Measurements from ENCODE around the gene ATP1A4. TPM values are rescaled to one million over a fixed set of nuclear protein-coding genes. Genes with fewer than 3 reads are reported as not detected.
"Not testable (repeated sequence)": the region's sequence is repeated elsewhere in the genome, so short reads cannot be mapped to it uniquely, and the experiment has no call there.

ATP1A4 gene
- total and polyA plus RNA-seq, 2 experiments from 2014 or later, result not detected

DNA sequence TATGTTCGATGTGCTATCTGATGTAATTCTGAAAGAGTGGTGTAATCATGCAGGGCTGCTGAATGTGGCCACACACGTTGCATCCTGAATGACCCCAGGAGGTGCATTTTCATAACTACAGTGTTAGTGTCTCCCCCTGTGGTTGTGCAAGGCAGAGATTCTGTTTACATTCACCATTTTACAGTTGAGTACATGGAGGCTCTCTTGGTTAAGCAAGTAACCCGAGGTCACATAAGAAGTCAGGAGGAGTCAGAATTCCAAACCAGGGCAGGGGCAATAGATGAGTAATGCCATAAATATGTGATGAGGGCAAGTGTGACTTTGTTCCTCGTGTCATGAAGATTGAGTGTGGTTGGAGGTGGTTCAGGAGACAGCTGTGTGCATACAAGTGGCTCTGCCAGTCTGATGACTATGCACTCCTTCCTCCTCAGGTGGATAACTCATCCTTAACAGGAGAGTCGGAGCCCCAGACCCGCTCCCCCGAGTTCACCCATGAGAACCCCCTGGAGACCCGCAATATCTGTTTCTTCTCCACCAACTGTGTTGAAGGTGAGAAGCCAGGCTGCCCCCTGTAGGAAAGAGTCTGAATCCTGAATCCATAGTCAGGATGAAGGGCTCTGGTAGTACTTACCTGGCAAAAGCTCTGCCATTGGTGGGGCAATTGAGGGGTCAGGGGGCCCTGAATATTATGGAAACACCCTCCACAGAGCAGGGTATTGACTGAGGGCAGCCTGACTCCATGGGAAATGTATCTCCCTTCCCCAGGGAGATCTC lies 26.5 kb upstream of the ATP1A4 start:
- no peak overlapping the region for H3K4me3 ChIP-seq
- H2AFZ ChIP-seq, result no peak overlapping the region
- H3K9me3 ChIP-seq (ENCODE audit: low read depth), result no peaks in the 10 kb centered on the region
- H3K27me3 ChIP-seq (replicated peaks; ENCODE audit: insufficient read depth), result no peaks in the 10 kb centered on the region
- H3K4me2 ChIP-seq (ENCODE audit: unreplicated experiment), result peak overlapping the region; percentile 15
- no peak overlapping the region for H3K9ac ChIP-seq
- peaks cover 44% of the 10 kb centered on the region for H3K4me1 ChIP-seq (ENCODE audit: insufficient read depth)
- 26 to 27% methylated on average over 8 of the region's 8 CpGs for whole genome bisulfite sequencing, 2 experiments (ENCODE audit: low coverage in 1 of 2, low lambda C conversion rate in 2 of 2, missing lambda C conversion rate in 2 of 2)
- no peaks in the 10 kb centered on the region for H4K20me1 ChIP-seq (ENCODE audit: insufficient read depth)
- peaks cover 11% of the 10 kb centered on the region for H3F3A ChIP-seq (ENCODE audit: insufficient read depth)
- no peaks in the 10 kb centered on the region for H3K79me2 ChIP-seq (ENCODE audit: insufficient read depth)
- DNase-seq, result peak; percentile 90
- H3K9me2 ChIP-seq (ENCODE audit: insufficient read depth), result no peaks in the 10 kb centered on the region
- no peak for TF ChIP-seq EZH2phosphoT487 (IDR thresholded peaks at IDR 0.05; ENCODE audit: insufficient read depth, low read depth)
- no peak for TF ChIP-seq EZH2 (IDR thresholded peaks at IDR 0.05; ENCODE audit: insufficient read depth, poor library complexity, severe bottlenecking)
- no peaks in the 10 kb centered on the region for H3K36me3 ChIP-seq (ENCODE audit: low read depth)
- in situ Hi-C loops (cut with MboI), result no loop called here
- peak overlapping the region; percentile 70 for H3K27ac ChIP-seq

DNA sequence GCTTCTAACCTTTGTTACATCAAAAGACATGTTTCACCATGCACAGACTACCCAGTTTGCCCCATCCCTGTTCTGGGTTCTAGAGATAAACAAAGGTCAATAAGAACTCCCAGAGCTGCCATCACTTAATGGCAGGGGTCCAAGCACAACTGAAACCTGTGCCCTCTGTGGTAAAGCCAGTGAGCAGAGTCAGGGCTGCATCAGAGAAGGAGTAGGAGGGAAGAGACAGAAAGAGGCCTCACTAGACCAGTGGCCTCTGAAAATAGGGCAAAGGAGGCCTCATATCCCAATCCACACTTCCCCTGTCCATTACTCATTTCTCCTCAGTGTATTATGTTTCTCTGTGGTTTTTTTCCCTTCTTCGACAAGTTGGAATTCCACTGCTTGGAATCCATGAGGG lies 25.7 kb upstream of the ATP1A4 start:
- in situ Hi-C loops (cut with MboI), result no loop called here
- H3K36me3 ChIP-seq (ENCODE audit: low read depth), result no peaks in the 10 kb centered on the region
- 13 to 27% methylated on average over 1 of the region's 1 CpG for WGBS, 2 experiments (ENCODE audit: low coverage in 1 of 2, low lambda C conversion rate in 2 of 2, missing lambda C conversion rate in 2 of 2)
- H3K9me3 ChIP-seq (ENCODE audit: low read depth), result no peaks in the 10 kb centered on the region
- H3K4me2 ChIP-seq (ENCODE audit: unreplicated experiment), result peak overlapping the region; percentile 38
- no peaks in the 10 kb centered on the region for H4K20me1 ChIP-seq (ENCODE audit: insufficient read depth)
- no peak overlapping the region for H3K4me3 ChIP-seq
- no peak for TF ChIP-seq EZH2phosphoT487 (IDR thresholded peaks at IDR 0.05; ENCODE audit: insufficient read depth, low read depth)
- TF ChIP-seq EZH2 (IDR thresholded peaks at IDR 0.05; ENCODE audit: insufficient read depth, poor library complexity, severe bottlenecking), result no peak
- H3K79me2 ChIP-seq (ENCODE audit: insufficient read depth), result no peaks in the 10 kb centered on the region
- H2AFZ ChIP-seq, result no peak overlapping the region
- H3K9me2 ChIP-seq (ENCODE audit: insufficient read depth), result no peaks in the 10 kb centered on the region
- H3K4me1 ChIP-seq (ENCODE audit: insufficient read depth), result peaks cover 44% of the 10 kb centered on the region
- no peak overlapping the region for H3K9ac ChIP-seq
- H3F3A ChIP-seq (ENCODE audit: insufficient read depth), result peaks cover 11% of the 10 kb centered on the region
- peak; percentile 76 for DNase-seq
- H3K27ac ChIP-seq, result peak overlapping the region; percentile 70
- no peaks in the 10 kb centered on the region for H3K27me3 ChIP-seq (replicated peaks; ENCODE audit: insufficient read depth)

DNA sequence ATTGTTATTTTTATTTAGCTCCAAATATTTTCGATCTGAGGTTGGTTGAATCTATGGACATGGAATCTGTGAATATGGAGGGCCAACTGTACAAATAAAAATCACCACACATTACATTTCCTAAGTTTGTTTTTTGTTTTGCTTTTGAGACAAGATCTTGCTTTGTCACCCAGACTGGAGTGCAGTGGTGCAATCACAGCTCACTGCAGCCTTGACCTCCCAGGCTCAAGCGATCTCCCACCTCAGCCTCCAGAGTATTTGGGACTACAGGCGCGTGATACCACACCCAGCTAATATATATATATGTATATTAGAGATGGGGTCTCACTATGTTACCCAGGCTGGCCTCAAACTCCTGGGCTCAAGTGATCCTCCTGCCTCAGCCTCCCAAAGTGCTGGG lies 25.1 kb upstream of the ATP1A4 start:
- H3K79me2 ChIP-seq (ENCODE audit: insufficient read depth); in situ Hi-C loops (cut with MboI); H3K9me2 ChIP-seq (ENCODE audit: insufficient read depth); H3K9me3 ChIP-seq (ENCODE audit: low read depth); H3K9ac ChIP-seq; H4K20me1 ChIP-seq (ENCODE audit: insufficient read depth); H3K36me3 ChIP-seq (ENCODE audit: low read depth); DNase-seq; H3K27me3 ChIP-seq (replicated peaks; ENCODE audit: insufficient read depth); H3K4me3 ChIP-seq; H2AFZ ChIP-seq: not testable (repeated sequence)
- H3K4me1 ChIP-seq (ENCODE audit: insufficient read depth), result peaks cover 44% of the 10 kb centered on the region
- H3K4me2 ChIP-seq (ENCODE audit: unreplicated experiment), result peak overlapping the region; percentile 38
- H3F3A ChIP-seq (ENCODE audit: insufficient read depth), result peaks cover 11% of the 10 kb centered on the region
- WGBS, 2 experiments (ENCODE audit: low coverage in 1 of 2, low lambda C conversion rate in 2 of 2, missing lambda C conversion rate in 2 of 2), result 77 to 83% methylated on average over 4 of the region's 4 CpGs
- peak overlapping the region; percentile 70 for H3K27ac ChIP-seq

DNA sequence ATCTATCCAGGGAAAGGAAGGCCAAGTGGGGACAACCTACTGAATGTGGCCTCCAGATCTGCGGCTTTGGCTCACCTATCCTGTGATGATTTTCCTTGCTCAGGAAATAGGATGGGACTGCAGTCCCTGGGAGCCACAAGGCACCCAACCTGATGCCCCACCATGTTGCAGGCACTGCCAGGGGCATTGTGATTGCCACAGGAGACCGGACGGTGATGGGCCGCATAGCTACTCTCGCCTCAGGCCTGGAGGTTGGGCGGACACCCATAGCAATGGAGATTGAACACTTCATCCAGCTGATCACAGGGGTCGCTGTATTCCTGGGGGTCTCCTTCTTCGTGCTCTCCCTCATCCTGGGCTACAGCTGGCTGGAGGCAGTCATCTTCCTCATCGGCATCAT lies 24.0 kb upstream of the ATP1A4 start:
- Histone ChIP-seq H3K79me2 (ENCODE audit: insufficient read depth) (no peaks in the 10 kb centered on the region), H3K4me3 (no peak overlapping the region), H3K36me3 (ENCODE audit: low read depth) (no peaks in the 10 kb centered on the region), H3K9me3 (ENCODE audit: low read depth) (no peaks in the 10 kb centered on the region), H3K9ac (no peak overlapping the region), H3K4me1 (ENCODE audit: insufficient read depth) (peaks cover 44% of the 10 kb centered on the region), H3K27ac (no peak overlapping the region), H3K27me3 (replicated peaks; ENCODE audit: insufficient read depth) (no peaks in the 10 kb centered on the region), H3K4me2 (ENCODE audit: unreplicated experiment) (peak overlapping the region; percentile 30), H4K20me1 (ENCODE audit: insufficient read depth) (no peaks in the 10 kb centered on the region), H3K9me2 (ENCODE audit: insufficient read depth) (no peaks in the 10 kb centered on the region), H2AFZ (no peak overlapping the region), H3F3A (ENCODE audit: insufficient read depth) (peaks cover 11% of the 10 kb centered on the region)
- WGBS, 2 experiments (ENCODE audit: low coverage in 1 of 2, low lambda C conversion rate in 2 of 2, missing lambda C conversion rate in 2 of 2), result 92 to 93% methylated on average over 8 to 9 of the region's 9 CpGs
- TF ChIP-seq EZH2phosphoT487 (IDR thresholded peaks at IDR 0.05; ENCODE audit: insufficient read depth, low read depth) (no peak), EZH2 (IDR thresholded peaks at IDR 0.05; ENCODE audit: insufficient read depth, poor library complexity, severe bottlenecking) (no peak)
- DNase-seq, result no peak
- in situ Hi-C loops (cut with MboI), result no loop called here
